ENCODE results near the gene EMX1.
"Not testable (repeated sequence)": the region's sequence is repeated elsewhere in the genome, so short reads cannot be mapped to it uniquely, and the experiment has no call there.

The EMX1 gene

GRCh38 chr2:72901426-72901825, 15.9 kb upstream of the EMX1 start:
- DNase-seq, result no peak

DNA sequence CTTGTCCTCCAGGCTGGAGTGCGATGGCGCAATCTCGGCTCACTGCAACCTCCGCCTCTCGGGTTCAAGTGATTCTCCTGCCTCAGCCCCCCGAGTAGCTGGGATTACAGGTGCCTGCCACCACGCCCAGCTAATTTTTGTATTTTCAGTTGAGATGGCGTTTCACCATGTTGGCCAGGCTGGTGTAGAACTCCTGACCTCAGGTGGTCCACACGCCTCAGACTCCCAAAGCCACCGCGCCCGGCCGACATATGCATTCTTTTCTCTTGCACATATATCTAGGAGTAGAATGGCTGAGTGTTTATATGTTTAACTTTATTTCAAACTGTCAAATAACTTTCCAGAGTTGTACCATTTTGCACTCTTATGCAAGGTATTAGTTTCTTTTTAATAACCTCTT, 9.9 kb upstream of the EMX1 start:
- not testable (repeated sequence) for DNase-seq

- no peak for DNase-seq
These were observed 8.6 kb upstream of the EMX1 start for GRCh38 chr2:72908741-72909140.

GRCh38 chr2:72911256-72911655, 6.1 kb upstream of the EMX1 start:
- DNase-seq, result no peak

DNA sequence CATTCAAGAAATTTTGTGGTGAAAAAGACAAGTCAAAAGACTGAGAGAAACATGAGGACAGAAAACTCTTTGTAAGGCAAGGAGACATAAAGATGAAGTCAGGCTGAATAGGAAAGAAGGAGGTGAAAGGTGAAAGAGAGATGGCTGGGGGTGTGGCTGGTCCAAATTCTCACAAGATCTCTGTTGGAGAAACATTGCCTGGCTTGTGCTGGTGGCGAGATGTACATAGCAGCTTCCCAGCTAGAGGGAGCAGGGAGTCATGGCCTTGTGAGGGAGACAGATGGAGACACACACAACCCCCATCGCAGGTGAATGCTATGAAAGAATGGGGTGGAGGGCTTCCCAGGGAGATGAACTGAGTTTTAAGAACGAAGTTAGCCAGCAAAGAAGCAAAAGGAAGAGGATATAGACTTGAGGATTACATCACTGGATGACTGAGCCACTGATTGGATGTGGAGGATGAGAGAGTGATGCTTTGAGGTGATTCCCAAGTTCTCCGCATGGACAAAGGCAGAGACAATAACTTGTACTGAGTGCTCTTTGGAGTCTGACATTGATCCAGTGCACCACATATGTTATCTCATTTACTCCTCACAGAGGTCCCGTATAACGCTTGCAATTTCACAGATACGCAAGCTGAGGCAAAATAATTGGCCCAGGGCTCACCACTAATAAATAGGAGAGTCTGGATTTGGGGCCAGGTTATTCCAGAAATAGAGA, 3.7 kb upstream of the EMX1 start:
- DNase-seq, result no peak

- no peak for DNase-seq
These were observed 3.1 kb upstream of the EMX1 start for GRCh38 chr2:72914206-72914559.

- no peak for DNase-seq
These were observed 2.6 kb upstream of the EMX1 start for GRCh38 chr2:72914589-72915319.

- DNase-seq, result no peak
These were observed 1.9 kb upstream of the EMX1 start for GRCh38 chr2:72915320-72915906.

DNA sequence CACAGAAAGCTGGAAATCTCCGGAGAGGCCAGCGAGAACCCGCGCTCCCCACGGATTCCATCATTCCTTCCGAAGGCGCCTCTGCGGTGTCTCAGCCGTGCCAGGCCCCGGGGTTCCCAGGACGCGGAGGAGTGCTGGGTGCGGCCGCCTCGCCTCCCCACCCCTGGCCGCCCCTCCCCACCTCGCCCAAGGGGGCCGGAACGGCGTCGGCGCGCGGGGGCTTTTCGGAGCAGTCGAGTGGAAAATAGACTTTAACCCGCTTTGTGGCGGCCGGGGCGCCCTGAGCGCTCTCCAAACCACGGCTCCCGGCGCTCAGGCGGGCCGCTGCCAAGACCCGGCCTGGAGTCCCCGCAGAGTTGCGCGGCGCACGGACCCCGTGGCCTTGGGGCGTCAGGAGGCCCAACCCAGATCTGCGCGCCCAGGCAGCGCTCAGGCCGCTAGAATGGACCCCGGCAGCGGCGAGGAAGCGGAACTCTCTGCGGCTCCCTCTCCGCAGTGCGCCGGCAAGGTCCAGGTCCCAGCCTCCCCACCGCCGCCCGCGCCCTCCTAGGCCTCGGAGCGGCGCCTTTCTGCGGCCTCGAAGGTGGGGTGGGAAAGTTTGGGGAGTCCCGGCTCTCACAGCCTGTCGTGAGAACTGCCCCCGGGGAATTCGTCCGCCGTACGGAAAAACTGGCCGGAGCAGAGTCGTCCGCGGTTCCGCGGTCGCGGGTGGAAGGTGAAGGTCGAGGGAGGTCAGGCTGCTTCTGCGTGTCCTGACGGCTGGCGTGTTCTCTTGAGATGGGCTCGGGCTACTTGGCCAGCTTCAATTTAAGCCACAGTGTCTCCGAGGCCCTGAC, 1.2 kb upstream of the EMX1 start:
- DNase-seq, result no peak

DNA sequence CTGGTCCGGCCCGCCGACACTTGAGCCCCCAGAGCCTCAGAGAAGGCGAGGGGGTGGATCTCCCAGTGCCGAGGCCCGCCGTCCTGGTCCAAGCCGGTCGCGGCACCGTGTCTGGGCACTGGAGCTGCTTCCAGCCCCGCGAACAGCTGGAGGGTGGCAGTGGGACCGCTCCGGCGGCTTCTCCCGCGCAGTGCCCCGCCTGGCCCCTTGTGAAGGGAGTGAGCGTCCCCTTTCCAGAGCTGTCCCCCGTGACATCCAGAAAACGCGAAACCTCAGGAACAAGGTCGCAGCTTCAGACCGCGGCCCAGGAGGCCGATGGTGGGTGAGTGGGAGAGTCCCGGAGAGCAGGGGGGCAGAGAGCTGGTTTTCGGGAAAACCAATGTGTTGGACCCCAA, 579 bp upstream of the EMX1 start:
- no peak for DNase-seq

DNA sequence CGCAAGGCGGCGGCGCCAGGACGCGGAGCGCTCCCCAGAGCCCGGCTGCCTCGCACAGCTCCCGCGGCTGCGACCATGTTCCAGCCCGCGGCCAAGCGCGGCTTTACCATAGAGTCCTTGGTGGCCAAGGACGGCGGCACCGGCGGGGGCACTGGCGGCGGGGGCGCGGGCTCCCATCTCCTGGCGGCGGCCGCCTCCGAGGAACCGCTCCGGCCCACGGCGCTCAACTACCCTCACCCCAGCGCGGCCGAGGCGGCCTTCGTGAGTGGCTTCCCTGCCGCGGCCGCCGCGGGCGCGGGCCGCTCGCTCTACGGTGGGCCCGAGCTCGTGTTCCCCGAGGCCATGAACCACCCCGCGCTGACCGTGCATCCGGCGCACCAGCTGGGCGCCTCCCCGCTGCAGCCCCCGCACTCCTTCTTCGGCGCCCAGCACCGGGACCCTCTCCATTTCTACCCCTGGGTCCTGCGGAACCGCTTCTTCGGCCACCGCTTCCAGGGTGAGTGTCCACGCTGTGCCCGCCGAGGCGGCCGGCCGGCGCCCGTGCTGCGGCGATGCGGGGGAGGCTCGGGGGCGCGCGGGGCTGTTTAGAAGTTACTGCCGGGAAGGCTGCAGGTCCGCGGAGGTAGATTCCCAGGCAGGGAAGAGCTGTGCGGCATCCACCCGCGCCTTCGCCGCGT, 696 bp downstream of the EMX1 start:
- DNase-seq, result no peak

DNA sequence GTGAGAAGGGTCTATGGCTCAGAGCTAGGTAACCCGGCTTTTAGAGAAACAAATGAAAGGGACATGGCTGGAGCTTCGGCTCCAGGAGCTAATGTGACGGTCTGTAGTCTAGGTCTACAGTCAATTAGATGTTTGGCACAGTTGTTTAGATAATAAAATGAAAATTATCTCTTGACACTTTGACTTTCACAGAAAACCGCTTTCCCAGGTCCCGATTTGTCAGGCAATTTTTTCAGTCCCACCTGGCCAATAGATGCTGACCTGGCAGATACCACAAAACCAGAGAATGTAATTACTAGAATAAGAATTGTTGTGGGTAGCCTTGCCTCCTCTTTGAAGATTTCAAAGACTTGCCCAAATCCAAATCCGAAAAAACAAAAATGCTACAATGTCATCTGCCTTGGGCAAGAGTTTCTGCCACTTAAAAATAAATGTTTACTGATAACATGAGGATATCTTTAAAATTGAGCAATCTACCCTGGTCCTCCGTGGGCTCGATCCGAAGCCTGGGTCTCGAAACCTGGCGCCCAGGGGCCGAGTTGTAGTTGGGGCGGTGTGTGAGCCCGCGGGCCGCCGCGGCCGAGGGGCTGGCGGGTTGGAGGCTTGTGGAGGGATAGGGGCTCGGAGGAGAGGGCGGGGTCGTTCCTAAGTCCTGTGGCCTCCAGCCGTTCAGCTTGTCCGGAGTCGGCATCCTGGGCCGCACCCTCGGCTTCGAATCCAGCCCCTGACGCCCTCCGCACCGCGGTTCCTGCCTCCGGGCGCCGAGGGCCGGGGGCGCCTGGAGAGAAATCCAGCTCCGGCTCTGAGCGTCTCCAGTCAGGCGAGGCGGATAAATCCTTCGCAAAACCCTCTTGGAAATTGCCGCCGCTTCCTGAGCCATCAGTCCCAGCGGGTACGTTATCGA, 2.3 kb downstream of the EMX1 start:
- no peak for DNase-seq

DNA sequence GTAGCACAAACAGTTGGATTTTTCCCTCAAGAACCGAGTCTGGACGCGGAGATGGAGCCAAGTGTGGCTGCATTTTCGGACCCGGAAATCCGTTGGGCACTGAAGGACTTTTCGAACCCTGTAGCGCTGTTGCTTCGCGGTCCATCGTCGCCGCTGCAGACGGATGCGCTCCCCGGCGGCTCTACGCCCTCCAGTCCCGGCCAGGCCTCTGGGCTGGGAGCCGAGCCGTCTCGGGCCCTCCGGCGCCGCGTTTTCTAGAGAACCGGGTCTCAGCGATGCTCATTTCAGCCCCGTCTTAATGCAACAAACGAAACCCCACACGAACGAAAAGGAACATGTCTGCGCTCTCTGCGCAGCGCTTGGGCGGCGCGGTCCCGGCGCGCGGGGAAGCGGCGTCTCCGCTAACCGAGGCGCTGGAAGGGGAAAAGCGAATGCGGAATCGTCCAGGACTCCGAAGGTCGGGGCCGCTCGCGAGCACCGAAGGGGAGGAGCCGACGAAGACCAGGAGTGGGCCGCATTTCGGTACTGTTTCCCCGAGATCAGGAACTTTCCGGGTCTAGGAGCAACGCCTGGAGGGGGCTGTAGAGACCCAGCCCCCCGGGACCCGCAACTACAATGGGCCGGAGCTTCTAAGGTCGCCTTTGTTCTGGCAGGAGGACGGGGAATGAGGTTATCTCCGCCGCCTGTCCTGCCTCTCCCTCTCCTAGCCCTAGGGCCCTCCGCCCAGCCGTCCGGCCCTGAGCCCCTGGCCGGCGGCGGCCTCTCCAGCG, 3.2 kb downstream of the EMX1 start:
- no peak for DNase-seq

GRCh38 chr2:72921088-72921851, 4.0 kb downstream of the EMX1 start:
- no peak for DNase-seq

GRCh38 chr2:72921853-72922252, 4.5 kb downstream of the EMX1 start:
- DNase-seq, result no peak

GRCh38 chr2:72923833-72924352, 6.6 kb downstream of the EMX1 start:
- DNase-seq, result no peak

DNA sequence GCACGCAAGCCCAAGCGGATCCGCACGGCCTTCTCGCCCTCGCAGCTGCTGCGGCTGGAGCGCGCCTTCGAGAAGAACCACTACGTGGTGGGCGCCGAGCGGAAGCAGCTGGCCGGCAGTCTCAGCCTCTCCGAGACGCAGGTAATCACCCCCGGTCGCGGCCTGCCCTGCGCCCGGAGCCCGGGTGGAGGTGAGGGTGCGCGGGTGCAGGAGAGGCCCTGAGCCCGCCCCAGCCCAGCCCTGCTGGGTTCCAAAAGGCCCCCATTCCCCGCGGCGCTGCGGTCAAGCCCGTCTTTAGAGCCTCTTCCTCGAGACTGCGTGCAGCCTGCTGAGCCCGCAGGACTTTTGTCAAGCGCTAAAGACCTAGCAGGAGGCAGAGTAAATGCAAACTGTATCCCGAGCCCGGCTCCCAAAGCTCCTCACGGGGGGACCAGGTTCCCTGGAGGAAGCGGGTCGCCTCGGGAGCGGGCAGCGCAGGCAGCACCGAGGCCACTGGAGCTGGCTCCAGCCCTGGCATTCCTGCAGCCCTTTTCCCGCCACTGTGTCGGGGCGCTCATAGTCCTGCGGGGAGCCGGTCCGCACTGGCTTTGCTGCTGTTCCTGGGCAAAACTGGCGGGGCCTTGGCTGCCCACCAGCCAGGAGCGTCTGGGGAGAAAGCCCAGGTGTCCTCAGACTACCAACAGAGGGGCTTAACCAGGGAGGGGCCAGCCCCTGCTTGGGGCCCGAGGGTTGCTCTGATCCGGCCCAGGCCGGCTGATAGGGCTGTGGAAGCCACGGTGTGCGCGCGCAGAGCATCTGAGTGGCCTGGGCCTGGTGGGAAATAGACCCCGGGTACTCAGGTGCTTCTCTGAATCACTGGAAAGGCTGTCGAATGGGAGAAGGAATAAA, 7.3 kb downstream of the EMX1 start:
- DNase-seq, result no peak

- DNase-seq, result no peak
These were observed 8.1 kb downstream of the EMX1 start for GRCh38 chr2:72925328-72925943.
